Prostate gland (tissue), 2 donors: ENCODE results near the gene PLEKHF1. TPM values are rescaled to one million over a fixed set of nuclear protein-coding genes. Genes with fewer than 3 reads are reported as not detected.

Experiments used
- DNase-seq: peaks from one replicate; pipeline ENCODE4 v3.0.0-alpha.2; 2019; ENCODE audit warnings: low spot score
- H3K27ac ChIP-seq, 2 donors: fragments of 200-600 bp; sonication (generic); 2 replicates each; pipeline ENCODE4 v1.5.1; 2017 to 2019
- H3K27me3 ChIP-seq: fragments of 200-600 bp; sonication (generic); replicated peaks from 2 replicates; pipeline ENCODE4 v1.5.1; 2019; ENCODE audit not compliant: insufficient read depth
- H3K36me3 ChIP-seq, 2 donors: fragments of 200-600 bp; sonication (generic); 1 replicate in 1 of 2; 2 replicates in 1 of 2; pipeline versions ENCODE4 v1.5.1 to v1.8.1; 2017 to 2019
- H3K4me1 ChIP-seq: fragments of 200-600 bp; sonication (generic); replicated peaks from 2 replicates; pipeline ENCODE4 v1.5.1; 2019
- H3K4me3 ChIP-seq, 2 donors: fragments of 200-600 bp; sonication (generic); 2 replicates each; pipeline ENCODE4 v1.5.1; 2017 to 2019
- H3K9me3 ChIP-seq: fragments of 200-600 bp; sonication (generic); 2 replicates; pipeline ENCODE4 v1.5.1; 2017
- POLR2A ChIP-seq: fragments of 450-650 bp; IDR thresholded peaks from one replicate; pipeline ENCODE4 v1.6.1; 2016; ENCODE audit warnings: antibody characterized with exemption, mild to moderate bottlenecking
- POLR2AphosphoS5 ChIP-seq: sonication (generic); formaldehyde crosslinking; IDR thresholded peaks from one replicate; pipeline ENCODE4 v1.6.1; 2017; ENCODE audit warnings: antibody characterized with exemption
- WGBS: methylation state at CpG from one replicate; pipeline ENCODE4 v1.1.5; 2018; 5-methylcytosine and 5-hydroxymethylcytosine counted together
- intact Hi-C: fragments of 100-400 bp; cut with DNase I; formaldehyde crosslinking; loops from one replicate; pipeline ENCODE4 v1.14.2; 2022
- total RNA-seq, 2 donors: library from RNA; depleted of rRNA; stranded (reverse); fragments of >200 nt; gene quantifications; one replicate each; pipeline ENCODE4 v1.1.0, GENCODE V29; 2016
- TF ChIP-seq, protein P1 (sequence below), 4 experiments: fragments of 200-600 bp in 2 of 4; fragments of 450-650 bp in 2 of 4; sonication (generic) in 2 of 4; IDR thresholded peaks; 1 replicate in 3 of 4; 2 replicates in 1 of 4; pipeline ENCODE4 v1.5.1; 2016 to 2019; ENCODE audit warnings: antibody characterized with exemption in 4 of 4, mild to moderate bottlenecking in 2 of 4, moderate library complexity in 2 of 4

PLEKHF1 gene
- total RNA-seq, 2 donors from 2014 or later: 64.3 to 64.4 TPM

- H3K27ac ChIP-seq: no peak overlapping the region
- H3K4me3 ChIP-seq: no peak overlapping the region
- TF ChIP-seq POLR2A: no peak
- TF ChIP-seq, protein P1, sequence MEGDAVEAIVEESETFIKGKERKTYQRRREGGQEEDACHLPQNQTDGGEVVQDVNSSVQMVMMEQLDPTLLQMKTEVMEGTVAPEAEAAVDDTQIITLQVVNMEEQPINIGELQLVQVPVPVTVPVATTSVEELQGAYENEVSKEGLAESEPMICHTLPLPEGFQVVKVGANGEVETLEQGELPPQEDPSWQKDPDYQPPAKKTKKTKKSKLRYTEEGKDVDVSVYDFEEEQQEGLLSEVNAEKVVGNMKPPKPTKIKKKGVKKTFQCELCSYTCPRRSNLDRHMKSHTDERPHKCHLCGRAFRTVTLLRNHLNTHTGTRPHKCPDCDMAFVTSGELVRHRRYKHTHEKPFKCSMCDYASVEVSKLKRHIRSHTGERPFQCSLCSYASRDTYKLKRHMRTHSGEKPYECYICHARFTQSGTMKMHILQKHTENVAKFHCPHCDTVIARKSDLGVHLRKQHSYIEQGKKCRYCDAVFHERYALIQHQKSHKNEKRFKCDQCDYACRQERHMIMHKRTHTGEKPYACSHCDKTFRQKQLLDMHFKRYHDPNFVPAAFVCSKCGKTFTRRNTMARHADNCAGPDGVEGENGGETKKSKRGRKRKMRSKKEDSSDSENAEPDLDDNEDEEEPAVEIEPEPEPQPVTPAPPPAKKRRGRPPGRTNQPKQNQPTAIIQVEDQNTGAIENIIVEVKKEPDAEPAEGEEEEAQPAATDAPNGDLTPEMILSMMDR (IDR thresholded peaks at IDR 0.05): no peak
- TF ChIP-seq POLR2AphosphoS5: no peak
- intact Hi-C loops: no loop called here
- no peaks in the 10 kb centered on the region for H3K4me1 ChIP-seq
- WGBS: 84% methylated on average over 6 of the region's 6 CpGs
- H3K27me3 ChIP-seq: no peaks in the 10 kb centered on the region
- H3K36me3 ChIP-seq: no peaks in the 10 kb centered on the region
- no peak for DNase-seq
- H3K9me3 ChIP-seq: no peaks in the 10 kb centered on the region
These were observed 29.3 kb upstream of the PLEKHF1 start for GRCh38 chr19:29635963-29636362.

GRCh38 chr19:29636553-29637360 is 28.5 kb upstream of the PLEKHF1 start:
- no peaks in the 10 kb centered on the region for H3K4me1 ChIP-seq
- no peaks in the 10 kb centered on the region for H3K9me3 ChIP-seq
- TF ChIP-seq POLR2AphosphoS5 (no peak), POLR2A (no peak)
- TF ChIP-seq, protein P1 (IDR thresholded peaks at IDR 0.05): no peak
- no peak overlapping the region for H3K27ac ChIP-seq
- H3K36me3 ChIP-seq: no peaks in the 10 kb centered on the region
- no peak for DNase-seq
- 53% methylated on average over 12 of the region's 12 CpGs for WGBS
- H3K4me3 ChIP-seq: no peak overlapping the region
- no peaks in the 10 kb centered on the region for H3K27me3 ChIP-seq
- intact Hi-C loops: no loop called here

- intact Hi-C loops: no loop called here
- TF ChIP-seq, protein P1 (IDR thresholded peaks at IDR 0.05): no peak
- TF ChIP-seq POLR2AphosphoS5 (no peak), POLR2A (no peak)
- Histone ChIP-seq H3K4me3 (no peak overlapping the region), H3K36me3 (no peaks in the 10 kb centered on the region), H3K27ac (no peak overlapping the region), H3K9me3 (no peaks in the 10 kb centered on the region), H3K4me1 (no peaks in the 10 kb centered on the region), H3K27me3 (no peaks in the 10 kb centered on the region)
- 92% methylated on average over 8 of the region's 8 CpGs for WGBS
- no peak for DNase-seq
These were observed 26.2 kb upstream of the PLEKHF1 start for GRCh38 chr19:29639086-29639485.

GRCh38 chr19:29640231-29640630 is 25.0 kb upstream of the PLEKHF1 start:
- TF ChIP-seq, protein P1 (IDR thresholded peaks at IDR 0.05): no peak
- TF ChIP-seq POLR2AphosphoS5: no peak
- TF ChIP-seq POLR2A: no peak
- Histone ChIP-seq H3K9me3 (no peaks in the 10 kb centered on the region), H3K27me3 (no peaks in the 10 kb centered on the region), H3K27ac (no peak overlapping the region), H3K36me3 (no peaks in the 10 kb centered on the region), H3K4me1 (no peaks in the 10 kb centered on the region), H3K4me3 (no peak overlapping the region)
- DNase-seq: no peak
- intact Hi-C loops: no loop called here
- 83% methylated on average over 12 of the region's 12 CpGs for WGBS

GRCh38 chr19:29641597-29641996 is 23.7 kb upstream of the PLEKHF1 start:
- Histone ChIP-seq H3K4me3 (no peak overlapping the region), H3K36me3 (no peaks in the 10 kb centered on the region), H3K9me3 (no peaks in the 10 kb centered on the region), H3K27me3 (no peaks in the 10 kb centered on the region), H3K4me1 (no peaks in the 10 kb centered on the region), H3K27ac (no peak overlapping the region)
- no peak for DNase-seq
- intact Hi-C loops: no loop called here
- 87% methylated on average over 2 of the region's 2 CpGs for WGBS
- TF ChIP-seq POLR2A (no peak), POLR2AphosphoS5 (no peak)
- TF ChIP-seq, protein P1 (IDR thresholded peaks at IDR 0.05): no peak
